Measurements from ENCODE around the gene PRKCA. TPM values are rescaled to one million over a fixed set of nuclear protein-coding genes. Genes with fewer than 3 reads are reported as not detected.
A peak's percentile ranks its signal among the peaks of the same experiment; 100 is the strongest.
"Not testable (repeated sequence)": the region's sequence is repeated elsewhere in the genome, so short reads cannot be mapped to it uniquely, and the experiment has no call there.

Gene PRKCA
- total RNA-seq (10 to 100 TPM in 1 of 2 donors, 1 to 10 TPM in 1; 7.6 to 14.1 TPM), polyA plus RNA-seq (1 to 10 TPM; 3.0 to 3.3 TPM)

DNA sequence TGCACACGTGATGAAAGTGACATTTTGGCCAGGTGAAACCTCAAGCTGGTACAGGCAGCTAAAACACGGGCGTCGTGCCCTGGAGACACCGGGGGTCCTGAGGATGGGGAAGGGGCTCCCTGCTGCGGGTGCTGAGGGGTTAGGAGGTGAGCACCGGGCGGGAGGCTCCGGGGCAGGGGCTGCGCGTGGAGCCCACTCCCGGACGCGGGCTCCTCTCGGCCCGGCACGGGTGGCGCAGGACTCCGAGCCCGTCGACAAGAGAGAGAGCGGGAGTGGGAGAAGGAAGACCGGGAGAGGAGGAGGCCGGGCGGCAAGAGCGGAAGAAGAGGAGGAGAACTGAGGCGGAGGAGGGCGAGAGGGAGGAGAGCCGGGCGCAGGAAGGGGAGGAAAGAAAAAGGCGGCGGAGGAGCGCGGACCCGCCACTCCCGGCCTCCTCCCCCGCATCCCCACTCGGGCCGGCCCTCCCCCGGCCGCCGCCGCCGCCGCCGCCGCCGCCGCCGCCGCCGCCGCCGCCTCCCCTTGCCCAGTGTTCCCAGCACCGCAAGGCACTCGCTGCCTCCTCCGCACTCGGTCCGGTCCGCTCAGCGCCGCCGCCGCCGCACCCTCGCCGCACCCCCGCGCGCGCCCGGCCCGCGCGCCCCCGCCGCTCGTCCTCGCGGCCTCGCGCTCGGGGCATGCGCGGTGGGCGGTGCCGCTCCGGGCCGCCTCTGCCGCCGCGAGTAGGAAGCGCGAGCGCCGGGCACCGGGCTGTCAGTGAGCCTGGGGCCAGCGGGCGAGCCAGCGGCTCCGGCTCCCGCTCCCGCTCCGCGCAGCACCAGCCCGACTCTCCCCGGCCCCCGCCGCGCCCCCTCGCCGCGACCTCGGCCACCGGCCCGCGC is at the start of gene PRKCA:
TSS of gene PRKCA (plus strand) at position 750 of the 878 bp plus-strand sequence.
- Histone ChIP-seq H3K4me1 (ENCODE audit: control insufficient read depth in 4 of 4, insufficient read depth in 4 of 4, low read length in 3 of 4) (peaks cover 6 to 22% (median 14%) of the 10 kb centered on the region in 4 donors), H3K36me3 (ENCODE audit: control insufficient read depth in 4 of 4, insufficient read depth in 3 of 4, low read depth in 1 of 4, low read length in 3 of 4) (no peaks in the 10 kb centered on the region), H3K4me3 (ENCODE audit: low read depth in 1 of 3, low read length in 3 of 3) (peak within 1 kb of the TSS; percentile 73 to 95 (median 92)), H3K27ac (ENCODE audit: low read depth in 1 of 2, low read length in 2 of 2) (peak within 1 kb of the TSS; percentile 64 to 86), H3K9me3 (ENCODE audit: control insufficient read depth in 4 of 4, low read length in 3 of 4) (no peaks in the 10 kb centered on the region), H3K27me3 (ENCODE audit: control insufficient read depth in 4 of 4, insufficient read depth in 4 of 4, low read length in 3 of 4) (no peaks in the 10 kb centered on the region), H3K9ac (ENCODE audit: low read depth in 1 of 2, low read length in 2 of 2) (peak within 1 kb of the TSS; percentile 8 to 68)
- WGBS: under 1% methylated on average over 100 of the region's 117 CpGs
- peak; percentile 66 for DNase-seq (ENCODE audit: low spot score)
- TF ChIP-seq, protein P1, sequence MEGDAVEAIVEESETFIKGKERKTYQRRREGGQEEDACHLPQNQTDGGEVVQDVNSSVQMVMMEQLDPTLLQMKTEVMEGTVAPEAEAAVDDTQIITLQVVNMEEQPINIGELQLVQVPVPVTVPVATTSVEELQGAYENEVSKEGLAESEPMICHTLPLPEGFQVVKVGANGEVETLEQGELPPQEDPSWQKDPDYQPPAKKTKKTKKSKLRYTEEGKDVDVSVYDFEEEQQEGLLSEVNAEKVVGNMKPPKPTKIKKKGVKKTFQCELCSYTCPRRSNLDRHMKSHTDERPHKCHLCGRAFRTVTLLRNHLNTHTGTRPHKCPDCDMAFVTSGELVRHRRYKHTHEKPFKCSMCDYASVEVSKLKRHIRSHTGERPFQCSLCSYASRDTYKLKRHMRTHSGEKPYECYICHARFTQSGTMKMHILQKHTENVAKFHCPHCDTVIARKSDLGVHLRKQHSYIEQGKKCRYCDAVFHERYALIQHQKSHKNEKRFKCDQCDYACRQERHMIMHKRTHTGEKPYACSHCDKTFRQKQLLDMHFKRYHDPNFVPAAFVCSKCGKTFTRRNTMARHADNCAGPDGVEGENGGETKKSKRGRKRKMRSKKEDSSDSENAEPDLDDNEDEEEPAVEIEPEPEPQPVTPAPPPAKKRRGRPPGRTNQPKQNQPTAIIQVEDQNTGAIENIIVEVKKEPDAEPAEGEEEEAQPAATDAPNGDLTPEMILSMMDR (IDR thresholded peaks at IDR 0.05; ENCODE audit: low read depth, low read length, missing input control): no peak
- TF ChIP-seq RAD21 (IDR thresholded peaks at IDR 0.05): peak in 1 of 2 donors; percentile 14

DNA sequence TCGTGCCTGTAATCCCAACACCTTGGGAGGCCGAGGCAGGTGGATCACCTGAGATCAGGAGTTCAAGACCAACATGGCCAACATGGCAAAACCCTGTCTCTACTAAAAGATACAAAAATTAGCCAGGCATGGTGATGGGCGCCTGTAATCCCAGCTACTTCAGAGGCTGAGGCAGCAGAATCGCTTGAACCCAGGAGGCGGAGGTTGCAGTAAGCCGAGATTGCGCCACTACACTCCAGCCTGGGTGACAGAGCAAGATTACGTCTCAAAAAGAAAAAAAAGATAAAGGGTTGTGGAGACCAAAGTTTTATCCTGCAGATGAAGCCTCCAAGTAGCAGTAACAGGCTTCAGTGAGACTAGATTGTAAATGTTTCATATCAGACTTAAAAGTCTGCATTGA is 49.0 kb upstream of the PRKCA start:
- H3K9me3 ChIP-seq (ENCODE audit: control insufficient read depth in 4 of 4, low read length in 3 of 4); H3K27me3 ChIP-seq (ENCODE audit: control insufficient read depth in 4 of 4, insufficient read depth in 4 of 4, low read length in 3 of 4); H3K27ac ChIP-seq (ENCODE audit: low read depth in 1 of 2, low read length in 2 of 2); H3K9ac ChIP-seq (ENCODE audit: low read depth in 1 of 2, low read length in 2 of 2); H3K36me3 ChIP-seq (ENCODE audit: control insufficient read depth in 4 of 4, insufficient read depth in 3 of 4, low read depth in 1 of 4, low read length in 3 of 4); H3K4me3 ChIP-seq (ENCODE audit: low read depth in 1 of 3, low read length in 3 of 3); H3K4me1 ChIP-seq (ENCODE audit: control insufficient read depth in 4 of 4, insufficient read depth in 4 of 4, low read length in 3 of 4); DNase-seq (ENCODE audit: low spot score): not testable (repeated sequence)
- WGBS: 88% methylated on average over 8 of the region's 8 CpGs

DNA sequence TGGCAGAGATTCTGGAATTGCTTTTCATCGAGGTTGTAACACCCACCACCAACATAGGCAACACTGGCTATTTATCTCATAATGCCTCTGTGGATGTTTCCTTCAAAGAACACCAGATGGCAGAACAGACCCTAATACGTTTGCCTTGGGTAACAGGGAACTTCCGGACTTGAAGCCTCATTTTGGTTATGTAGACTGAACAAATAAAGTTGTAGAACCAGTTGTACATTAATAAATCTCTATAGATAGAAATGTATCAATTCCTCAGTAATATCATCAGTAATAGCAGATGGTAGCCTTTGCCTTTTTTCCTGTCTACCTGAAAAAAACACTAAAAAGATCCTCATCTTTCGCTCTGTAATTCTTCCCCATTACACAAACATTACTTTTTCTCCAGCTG is 47.3 kb upstream of the PRKCA start:
- Histone ChIP-seq H3K4me3 (ENCODE audit: low read depth in 1 of 3, low read length in 3 of 3) (no peak overlapping the region), H3K4me1 (ENCODE audit: control insufficient read depth in 4 of 4, insufficient read depth in 4 of 4, low read length in 3 of 4) (peaks cover 0 to 3% (median 0%) of the 10 kb centered on the region in 4 donors), H3K27me3 (ENCODE audit: control insufficient read depth in 4 of 4, insufficient read depth in 4 of 4, low read length in 3 of 4) (no peaks in the 10 kb centered on the region), H3K36me3 (ENCODE audit: control insufficient read depth in 4 of 4, insufficient read depth in 3 of 4, low read depth in 1 of 4, low read length in 3 of 4) (no peaks in the 10 kb centered on the region), H3K9me3 (ENCODE audit: control insufficient read depth in 4 of 4, low read length in 3 of 4) (no peaks in the 10 kb centered on the region), H3K9ac (ENCODE audit: low read depth in 1 of 2, low read length in 2 of 2) (no peak overlapping the region), H3K27ac (ENCODE audit: low read depth in 1 of 2, low read length in 2 of 2) (no peak overlapping the region)
- DNase-seq (ENCODE audit: low spot score): no peak
- TF ChIP-seq HNF4A (conservative IDR thresholded peaks at IDR 0.05): peak in 1 of 2 donors; percentile 3
- TF ChIP-seq SP1 (IDR thresholded peaks at IDR 0.05): no peak
- peak; percentile 98 to 99 for TF ChIP-seq RAD21 (IDR thresholded peaks at IDR 0.05)
- TF ChIP-seq EGR1 (IDR thresholded peaks at IDR 0.05; ENCODE audit: low read depth in 2 of 2): no peak
- TF ChIP-seq, protein P1 (IDR thresholded peaks at IDR 0.05; ENCODE audit: low read depth, low read length, missing input control): peak; percentile 85
- WGBS: 25% methylated on average over 4 of the region's 4 CpGs

DNA sequence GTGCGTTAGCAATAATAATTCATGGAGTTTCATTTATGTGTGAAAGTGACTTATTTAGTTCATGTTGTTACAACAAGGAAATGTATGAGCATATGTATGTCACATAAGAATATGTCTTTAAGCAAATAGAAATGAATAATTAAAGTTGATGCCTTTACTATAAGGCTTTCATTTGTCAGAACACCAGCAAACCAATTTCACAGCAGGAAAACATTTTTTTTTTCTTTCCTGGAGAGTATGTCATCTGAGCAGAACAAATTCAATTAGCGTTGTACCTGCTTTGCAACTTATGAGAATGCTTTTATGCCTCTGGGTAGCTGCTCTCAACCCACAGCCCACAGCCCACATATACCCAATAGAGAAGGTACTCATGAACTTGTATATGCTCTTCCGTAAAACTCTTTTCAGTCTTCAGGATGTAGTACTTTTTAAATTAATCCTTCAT is 46.9 kb upstream of the PRKCA start:
- Histone ChIP-seq H3K4me3 (ENCODE audit: low read depth in 1 of 3, low read length in 3 of 3) (no peak overlapping the region), H3K9me3 (ENCODE audit: control insufficient read depth in 4 of 4, low read length in 3 of 4) (no peaks in the 10 kb centered on the region), H3K27ac (ENCODE audit: low read depth in 1 of 2, low read length in 2 of 2) (no peak overlapping the region), H3K27me3 (ENCODE audit: control insufficient read depth in 4 of 4, insufficient read depth in 4 of 4, low read length in 3 of 4) (no peaks in the 10 kb centered on the region), H3K4me1 (ENCODE audit: control insufficient read depth in 4 of 4, insufficient read depth in 4 of 4, low read length in 3 of 4) (peaks cover 0 to 3% (median 0%) of the 10 kb centered on the region in 4 donors), H3K36me3 (ENCODE audit: control insufficient read depth in 4 of 4, insufficient read depth in 3 of 4, low read depth in 1 of 4, low read length in 3 of 4) (no peaks in the 10 kb centered on the region), H3K9ac (ENCODE audit: low read depth in 1 of 2, low read length in 2 of 2) (no peak overlapping the region)
- 71% methylated on average over 3 of the region's 3 CpGs for WGBS
- DNase-seq (ENCODE audit: low spot score): no peak
- TF ChIP-seq YY1 (IDR thresholded peaks at IDR 0.05): no peak
- no peak for TF ChIP-seq HNF4A (conservative IDR thresholded peaks at IDR 0.05)
- no peak for TF ChIP-seq SP1 (IDR thresholded peaks at IDR 0.05)
- TF ChIP-seq FOXA1 (IDR thresholded peaks at IDR 0.05): no peak
- TF ChIP-seq EGR1 (IDR thresholded peaks at IDR 0.05; ENCODE audit: low read depth in 2 of 2): no peak
- no peak for TF ChIP-seq RXRA (IDR thresholded peaks at IDR 0.05)
- no peak for TF ChIP-seq GABPA (IDR thresholded peaks at IDR 0.05 in 1 of 2, conservative IDR thresholded peaks at IDR 0.05 in 1 of 2)
- TF ChIP-seq TAF1 (conservative IDR thresholded peaks at IDR 0.05): no peak
- TF ChIP-seq, protein P2, sequence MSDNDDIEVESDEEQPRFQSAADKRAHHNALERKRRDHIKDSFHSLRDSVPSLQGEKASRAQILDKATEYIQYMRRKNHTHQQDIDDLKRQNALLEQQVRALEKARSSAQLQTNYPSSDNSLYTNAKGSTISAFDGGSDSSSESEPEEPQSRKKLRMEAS (IDR thresholded peaks at IDR 0.05): no peak
- no peak for TF ChIP-seq NR2F2 (IDR thresholded peaks at IDR 0.05)
- no peak for TF ChIP-seq FOXA2 (IDR thresholded peaks at IDR 0.05)
- TF ChIP-seq, protein P1 (IDR thresholded peaks at IDR 0.05; ENCODE audit: low read depth, low read length, missing input control): no peak
- no peak for TF ChIP-seq RAD21 (IDR thresholded peaks at IDR 0.05)

All from liver (tissue), 9 donors.